HepG2 (cell line): ENCODE measurements around the gene WDR89. TPM values are rescaled to one million over a fixed set of nuclear protein-coding genes. Genes with fewer than 3 reads are reported as not detected.

Source experiments
- ATAC-seq: fragments of 200-7000 bp; cut with Tn5 transposase; 3 replicates; pipeline ENCODE4 v1.9.1; 2020; ENCODE audit warnings: mild to moderate bottlenecking, moderate library complexity
- BruUV-seq: library from RNA; stranded (reverse); fragments of 400-500 nt; replicated peaks from 2 replicates; lab custom pipeline; 2021; lab: Mats Ljungman, UMichigan
- CTCF ChIA-PET: fragments of 300-600 bp; formaldehyde crosslinking; extraction: SDS; loops from one replicate; lab custom pipeline; 2021; ENCODE audit warnings: low total read pairs, inconsistent platforms, low intra/inter-chr PET ratio; lab: Yijun Ruan, JAX
- POLR2A ChIA-PET: fragments of 350-600 bp; sonication (Branson Sonifier 250); formaldehyde crosslinking; loops from one replicate; lab custom pipeline; 2020; ENCODE audit warnings: antibody characterized with exemption, inconsistent platforms; lab: Yijun Ruan, JAX
- DNase-seq: peaks from one replicate; pipeline ENCODE4 v3.0.0-alpha.2; 2015; ENCODE audit warnings: low spot score
- FAIRE-seq: peaks from 3 replicates; lab custom pipeline; 2011; peaks lifted over from hg19 to GRCh38; lab: Jason Lieb, UNC
- H2AFZ ChIP-seq: one replicate; pipeline ENCODE4 v1.6.1; 2011; ENCODE audit warnings: low read length, inconsistent platforms
- H3K27ac ChIP-seq: fragments of 300-600 bp; 3 replicates; pipeline ENCODE4 v1.8.0; 2011; ENCODE audit warnings: mixed run types, mild to moderate bottlenecking, mixed read lengths, low read length, inconsistent platforms; ENCODE audit not compliant: insufficient read depth; ENCODE audit errors: extremely low read length
- H3K27me3 ChIP-seq, 2 experiments: fragments of 200-600 bp in 1 of 2; 2 replicates in 1 of 2; 3 replicates in 1 of 2; pipeline versions ENCODE4 v1.6.0 to v1.8.0; 2011; ENCODE audit warnings: low read length in 2 of 2, mild to moderate bottlenecking in 2 of 2, moderate library complexity in 2 of 2, inconsistent platforms in 1 of 2; ENCODE audit not compliant: insufficient read depth in 2 of 2, control insufficient read depth in 1 of 2
- H3K36me3 ChIP-seq, 2 experiments: fragments of 200-600 bp in 1 of 2; replicated peaks in 1 of 2; 2 replicates in 1 of 2; 3 replicates in 1 of 2; pipeline versions ENCODE4 v1.5.1 to v1.8.0; 2011; ENCODE audit warnings: low read length in 2 of 2, inconsistent platforms in 1 of 2; ENCODE audit not compliant: insufficient read depth in 2 of 2, control insufficient read depth in 1 of 2
- H3K4me1 ChIP-seq: 2 replicates; pipeline ENCODE4 v1.5.1; 2012; ENCODE audit warnings: low read length, inconsistent platforms; ENCODE audit not compliant: insufficient read depth
- H3K4me2 ChIP-seq: 2 replicates; pipeline ENCODE4 v1.6.0; 2011; ENCODE audit warnings: low read depth, low read length, inconsistent platforms
- H3K4me3 ChIP-seq, 3 experiments: fragments of 200-600 bp in 1 of 3; sonication (generic), shearing (Covaris generic) in 1 of 3; replicated peaks in 1 of 3; 2 replicates each; pipeline ENCODE4 v1.5.1; 2011 to 2016; ENCODE audit warnings: low read length in 3 of 3, inconsistent platforms in 2 of 3, low read depth in 2 of 3, mild to moderate bottlenecking in 2 of 3, control low read depth in 1 of 3, mixed read lengths in 1 of 3; ENCODE audit not compliant: insufficient read depth in 1 of 3
- H3K79me2 ChIP-seq: one replicate; pipeline ENCODE4 v1.6.1; 2011; ENCODE audit warnings: low read length, inconsistent platforms; ENCODE audit not compliant: insufficient read depth
- H3K9ac ChIP-seq: 2 replicates; pipeline ENCODE4 v1.6.0; 2011; ENCODE audit warnings: mild to moderate bottlenecking, low read depth, low read length, inconsistent platforms; ENCODE audit not compliant: insufficient read depth
- H3K9me3 ChIP-seq: 2 replicates; pipeline ENCODE4 v1.5.1; 2012; ENCODE audit warnings: mild to moderate bottlenecking, low read length
- H4K20me1 ChIP-seq: 2 replicates; pipeline ENCODE4 v1.6.0; 2011; ENCODE audit warnings: inconsistent platforms, mild to moderate bottlenecking, low read length, moderate library complexity; ENCODE audit not compliant: insufficient read depth
- DDIT3 ChIP-seq: sonication (generic); formaldehyde crosslinking; IDR thresholded peaks from 2 replicates; pipeline ENCODE4 v1.4.0; 2020; ENCODE audit warnings: mild to moderate bottlenecking, missing genetic modification reagents
- IKZF4 ChIP-seq: sonication (generic); formaldehyde crosslinking; IDR thresholded peaks from 2 replicates; pipeline ENCODE4 v1.5.1; 2020; ENCODE audit warnings: borderline replicate concordance, mild to moderate bottlenecking, low read depth, missing genetic modification reagents; ENCODE audit errors: not compliant biosample characterization
- MEIS1 ChIP-seq: sonication (generic); formaldehyde crosslinking; IDR thresholded peaks from 2 replicates; pipeline ENCODE4 v1.9.0; 2021; ENCODE audit warnings: mild to moderate bottlenecking, missing genetic modification reagents, moderate library complexity, borderline replicate concordance
- MXI1 ChIP-seq: IDR thresholded peaks from 3 replicates; pipeline ENCODE4 v1.6.1; 2012; ENCODE audit warnings: low read depth, low read length, inconsistent platforms, borderline replicate concordance
- NFE2L1 ChIP-seq: sonication (generic); formaldehyde crosslinking; IDR thresholded peaks from 2 replicates; pipeline ENCODE4 v1.4.0; 2020; ENCODE audit warnings: missing genetic modification reagents, mild to moderate bottlenecking, borderline replicate concordance
- SOX6 ChIP-seq, 2 experiments: fragments of 450-650 bp in 1 of 2; sonication (generic) in 1 of 2; formaldehyde crosslinking in 1 of 2; IDR thresholded peaks; 2 replicates each; pipeline versions ENCODE4 v1.4.0 to v1.6.1; 2017 to 2020; ENCODE audit warnings: antibody characterized with exemption in 1 of 2, mild to moderate bottlenecking in 1 of 2, missing genetic modification reagents in 1 of 2
- SRSF9 ChIP-seq: fragments of 200-400 bp; formaldehyde crosslinking; IDR thresholded peaks from 2 replicates; pipeline ENCODE4 v1.6.1; 2018; ENCODE audit warnings: borderline replicate concordance, mild to moderate bottlenecking, low read depth, low read length; ENCODE audit not compliant: insufficient read depth, poor library complexity, severe bottlenecking
- ZNF207 ChIP-seq: fragments of 450-650 bp; IDR thresholded peaks from 2 replicates; pipeline ENCODE4 v1.6.1; 2016; ENCODE audit warnings: antibody characterized with exemption, borderline replicate concordance
- ZNF710 ChIP-seq: sonication (generic); formaldehyde crosslinking; IDR thresholded peaks from 2 replicates; pipeline ENCODE4 v1.5.0; 2020; ENCODE audit warnings: mild to moderate bottlenecking, missing genetic modification reagents, borderline replicate concordance
- WGBS: methylation state at CpG from one replicate; pipeline ENCODE4 v1.1.6; 2017; ENCODE audit warnings: low lambda C conversion rate; 5-methylcytosine and 5-hydroxymethylcytosine counted together
- in situ Hi-C: cut with HindIII; loops from 2 replicates; pipeline ENCODE4 v1.10.0; 2017; ENCODE audit warnings: low pct_unique_long_range_greater_than_20kb; ENCODE audit not compliant: extremely low pct_ligation_motif_present
- intact Hi-C: fragments of 100-400 bp; cut with micrococcal nuclease; formaldehyde crosslinking; loops from one replicate; pipeline ENCODE4 v1.10.0; 2022; ENCODE audit not compliant: unreplicated experiment
- polyA plus RNA-seq, 8 experiments: library from polyadenylated mRNA; depleted of rRNA in 3 of 8; stranded (reverse) in 7 of 8; unstranded in 1 of 8; fragments of >200 nt; fragmentation: Illumina TruSeq in 4 of 8; extraction: Trizol in 4 of 8; gene quantifications; 2 replicates each; pipeline versions ENCODE4 v1.2.1 to v1.2.3, GENCODE V29; 2011 to 2016; ENCODE audit warnings: low read depth in 4 of 8, missing spikeins in 1 of 8, mixed read lengths in 1 of 8; ENCODE audit not compliant: insufficient read depth in 1 of 8
- total RNA-seq, 5 experiments: library from RNA; depleted of rRNA; stranded (reverse); fragments of >200 nt; fragmentation: Illumina TruSeq; extraction: Trizol; gene quantifications; 2 replicates each; pipeline ENCODE4 v1.2.3, GENCODE V29; 2016; ENCODE audit warnings: low read depth in 1 of 5

The WDR89 gene
- total and polyA plus RNA-seq, 2 of the 13 experiments (the other 11 are each of a cell fraction or from before 2014, with no cell fraction given), result 5.2 to 20.1 TPM

- TF ChIP-seq ZNF710 (CRISPR knock-in tag), result peak; percentile 64; the same call in 1 of the 2 replicates
- no peak for TF ChIP-seq DDIT3
- TF ChIP-seq NFE2L1 (CRISPR knock-in tag), result peak; percentile 22; the same call in 1 of the 2 replicates
- TF ChIP-seq MXI1, result peak; percentile 96
- 0 out of 2 replicates have a peak, but pooled peaks have one; percentile 51 for TF ChIP-seq MEIS1 (CRISPR knock-in tag)
- TF ChIP-seq SRSF9, result no peak
Measured at GRCh38 chr14:63641473-63642228, at the start of gene WDR89 (continued).

GRCh38 chr14:63689132-63689531, 47.5 kb upstream of the WDR89 start:
- BruUV-seq, result no TSS peak
- WGBS, result 78% methylated on average over 3 of the region's 3 CpGs

More at GRCh38 chr14:63689132-63689531, 47.5 kb upstream of the WDR89 start:
- ChIA-PET CTCF (no interaction called here), POLR2A (no interaction called here)
- Histone ChIP-seq H3K36me3 (no peaks in the 10 kb centered on the region; a peak in 2 of 5 replicates), H3K9me3 (no peaks in the 10 kb centered on the region), H3K4me3 (no peak overlapping the region), H3K4me1 (no peaks in the 10 kb centered on the region), H3K79me2 (no peaks in the 10 kb centered on the region), H3K27ac (no peak overlapping the region), H3K4me2 (no peak overlapping the region), H3K27me3 (no peaks in the 10 kb centered on the region; a peak in 1 of 5 replicates), H4K20me1 (no peaks in the 10 kb centered on the region), H2AFZ (no peak overlapping the region), H3K9ac (no peak overlapping the region)
- FAIRE-seq (no peak), ATAC-seq (no peak), DNase-seq (no peak)
- no peak for TF ChIP-seq IKZF4 (CRISPR knock-in tag)
- TF ChIP-seq SOX6 (IDR thresholded peaks at IDR 0.05), result no peak
- TF ChIP-seq SOX6 (CRISPR knock-in tag; IDR thresholded peaks at IDR 0.05), result no peak
- TF ChIP-seq ZNF207, result no peak
- in situ Hi-C loops (no loop called here), intact Hi-C loops (no loop called here)
